Measurements from ENCODE around the gene PGM2L1. TPM values are rescaled to one million over a fixed set of nuclear protein-coding genes. Genes with fewer than 3 reads are reported as not detected.

Gene PGM2L1
- total and polyA plus RNA-seq, 2 of the 4 experiments (the other 2 are of a cell fraction) = 0.72 to 1.8 TPM

DNA sequence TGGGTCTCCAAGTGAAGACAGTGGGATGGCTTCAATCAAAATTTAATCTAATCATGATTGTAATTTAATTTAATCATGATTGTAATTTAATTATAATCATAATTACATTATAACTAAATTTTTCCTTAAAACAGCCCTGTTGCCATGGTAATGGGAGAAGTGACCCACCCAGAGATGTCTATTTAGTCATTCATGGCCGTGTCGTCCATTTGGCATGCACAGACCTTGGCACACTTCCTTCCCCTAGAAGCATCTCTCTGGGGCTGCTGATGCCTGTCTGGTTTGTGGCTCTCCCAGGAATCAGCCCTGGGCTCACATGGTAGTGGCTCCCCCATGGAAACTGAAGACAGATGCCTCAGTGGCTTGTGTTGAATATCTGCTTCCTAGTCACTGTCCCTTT, 113.8 kb downstream of the PGM2L1 start:
- Histone ChIP-seq H2AK9ac (replicated peaks; ENCODE audit: low read depth, low read length, poor library complexity) (peak overlapping the region; percentile 3), H4K8ac (ENCODE audit: low read depth in 2 of 2, low read length in 2 of 2) (peak overlapping the region; percentile 33 to 36; a peak in 2 of 4 replicates), H2BK15ac (ENCODE audit: low read depth, low read length) (peak overlapping the region; percentile 94), H2BK5ac (ENCODE audit: low read depth, low read length, poor library complexity, severe bottlenecking) (peak overlapping the region; percentile 63), H3K18ac (ENCODE audit: low read depth, low read length) (peak overlapping the region; percentile 97), H4K5ac (ENCODE audit: low read depth, low read length) (peak overlapping the region; percentile 70; the same call in 1 of the 2 replicates), H3K23ac (ENCODE audit: low read depth, low read length) (peak overlapping the region; percentile 60; the same call in 1 of the 2 replicates), H3K4ac (ENCODE audit: low read depth, low read length) (peak overlapping the region; percentile 78), H4K20me1 (ENCODE audit: insufficient read depth, low read length) (no peaks in the 10 kb centered on the region), H3K4me1 (ENCODE audit: control insufficient read depth, insufficient read depth, low read length) (peaks cover 26% of the 10 kb centered on the region), H3K27me3 (ENCODE audit: control insufficient read depth, insufficient read depth, low read length) (no peaks in the 10 kb centered on the region), H3K4me3 (ENCODE audit: insufficient read depth, low read depth, low read length) (no peak overlapping the region), H2AK5ac (ENCODE audit: low read depth, low read length) (peak overlapping the region; percentile 85), H3K4me2 (ENCODE audit: low read depth, low read length) (no peak overlapping the region), H3K79me1 (ENCODE audit: low read depth in 1 of 2, low read length in 2 of 2) (no peaks in the 10 kb centered on the region), H3K56ac (ENCODE audit: extremely low read depth, insufficient read depth, low read length) (no peak overlapping the region), H3K9me1 (ENCODE audit: insufficient read depth, low read length) (peaks cover 25% of the 10 kb centered on the region), H3K36me3 (ENCODE audit: control insufficient read depth, insufficient read depth, low read length) (peaks cover 4% of the 10 kb centered on the region), H3K9ac (ENCODE audit: low read depth, low read length) (no peak overlapping the region), H2AFZ (replicated peaks; ENCODE audit: low read length, poor library complexity) (no peak overlapping the region), H2BK20ac (ENCODE audit: low read depth, low read length) (peak overlapping the region; percentile 58; the same call in 1 of the 2 replicates), H3K9me3 (ENCODE audit: control insufficient read depth, insufficient read depth, low read length) (no peaks in the 10 kb centered on the region), H3K27ac (ENCODE audit: insufficient read depth, low read length) (peak overlapping the region; percentile 58), H3K14ac (replicated peaks; ENCODE audit: low read depth, low read length) (peak overlapping the region; percentile 75), H4K91ac (ENCODE audit: insufficient read depth, low read depth, low read length) (peak overlapping the region; percentile 57; the same call in 1 of the 2 replicates), H2BK120ac (ENCODE audit: low read depth, low read length) (peak overlapping the region; percentile 72; the same call in 1 of the 2 replicates)
- intact Hi-C loops (cut with micrococcal nuclease) = no loop called here
- no TSS peak for BruUV-seq (replicated peaks)
- DNase-seq (peak; percentile 40), ATAC-seq (ENCODE audit: low read depth) (no peak)
- TF ChIP-seq ELK1 (IDR thresholded peaks at IDR 0.05; ENCODE audit: borderline replicate concordance, low read depth, low read length) (no peak), NFE2L2 (IDR thresholded peaks at IDR 0.05; ENCODE audit: low read depth, low read length) (no peak), MAZ (IDR thresholded peaks at IDR 0.05; ENCODE audit: borderline replicate concordance, low read depth, low read length) (no peak), FOS (IDR thresholded peaks at IDR 0.05; ENCODE audit: low read depth, low read length) (no peak), RFX5 (IDR thresholded peaks at IDR 0.05; ENCODE audit: low read depth, low read length) (no peak)
- dilution Hi-C loops (cut with HindIII; ENCODE audit: low sequenced_read_pairs, unreplicated experiment) = no loop called here
- CTCF ChIA-PET = no interaction called here
- in situ Hi-C loops (cut with MboI; ENCODE audit: low sequenced_read_pairs) = no loop called here
- POLR2A ChIA-PET (ENCODE audit: unreplicated experiment) = no interaction called here
- no CpG with 5 or more reads among the region's 2 CpGs for WGBS, 2 experiments (ENCODE audit: extremely low coverage in 2 of 2, insufficient read length in 1 of 2)
